Adrenal gland (tissue), 12 donors: ENCODE data around the gene EYS. TPM values are rescaled to one million over a fixed set of nuclear protein-coding genes. Genes with fewer than 3 reads are reported as not detected.
"Not testable (repeated sequence)": the region's sequence is repeated elsewhere in the genome, so short reads cannot be mapped to it uniquely, and the experiment has no call there.

ENCODE experiments used
- DNase-seq, 7 donors: peaks; one replicate each; pipeline ENCODE4 v3.0.0-alpha.2; 2019 to 2020
- H3K27ac ChIP-seq, 5 donors: fragments of 200-600 bp; sonication (generic) in 4 of 5; 1 replicate in 3 of 5; 2 replicates in 2 of 5; pipeline versions ENCODE4 v1.5.1 to v1.8.0; 2016 to 2020; ENCODE audit warnings: mild to moderate bottlenecking in 1 of 5
- H3K27me3 ChIP-seq: fragments of 200-600 bp; 2 replicates; pipeline ENCODE4 v1.8.0; 2021
- H3K36me3 ChIP-seq, 2 donors: fragments of 200-600 bp; replicated peaks in 1 of 2; 1 replicate in 1 of 2; 2 replicates in 1 of 2; pipeline versions ENCODE4 v1.5.1 to v1.8.0; 2018 to 2022
- H3K4me1 ChIP-seq, 2 donors: fragments of 200-600 bp; replicated peaks in 1 of 2; 1 replicate in 1 of 2; 2 replicates in 1 of 2; pipeline versions ENCODE4 v1.5.1 to v1.8.0; 2018 to 2021
- H3K4me3 ChIP-seq, 4 donors: fragments of 200-600 bp; sonication (generic) in 3 of 4; one replicate each; pipeline ENCODE4 v1.5.1; 2016 to 2018
- H3K9me3 ChIP-seq, 3 donors: fragments of 200-600 bp; sonication (generic) in 1 of 3; replicated peaks in 1 of 3; 1 replicate in 2 of 3; 2 replicates in 1 of 3; pipeline versions ENCODE4 v1.5.1 to v1.8.0; 2016 to 2021
- POLR2A ChIP-seq, 2 donors: fragments of 450-650 bp; IDR thresholded peaks; one replicate each; pipeline ENCODE4 v1.6.1; 2017; ENCODE audit warnings: antibody characterized with exemption in 2 of 2, mild to moderate bottlenecking in 2 of 2, moderate library complexity in 1 of 2
- WGBS, 4 donors: extraction: QIAGEN DNeasy Blood & Tissue Kit in 2 of 4; methylation state at CpG; one replicate each; pipeline versions ENCODE4 v1.1.5 to v1.1.7; 2013 to 2017; 5-methylcytosine and 5-hydroxymethylcytosine counted together
- intact Hi-C, 2 donors: fragments of 100-400 bp; cut with DNase I; formaldehyde crosslinking; loops; one replicate each; pipeline versions ENCODE4 v1.14.1 to v1.15.0; 2022 to 2023
- polyA plus RNA-seq, 3 donors: library from polyadenylated mRNA; stranded (reverse); fragments of 200-250 nt in 2 of 3; fragments of 350-450 nt in 1 of 3; fragmentation: Illumina TruSeq in 1 of 3; extraction: RNeasy Lipid Tissue Mini Kit (QIAGEN cat#74804) in 1 of 3; gene quantifications; one replicate each; pipeline ENCODE4 v1.2.3, GENCODE V29; 2013 to 2014
- total RNA-seq, 9 donors: library from RNA; depleted of rRNA in 4 of 9; stranded (reverse); fragments of >200 nt in 4 of 9; fragments of 120-200 nt in 1 of 9; fragmentation: NEBNext Ultra II Directional in 1 of 9; extraction: Animal tissue kit (Norgen Biotek cat#: 25700) in 1 of 9; gene quantifications; one replicate each; pipeline versions ENCODE4 v1.1.0 to v1.2.4, GENCODE V29; 2013 to 2023
- TF ChIP-seq, protein P1 (sequence below), 6 experiments: fragments of 450-650 bp in 4 of 6; fragments of 200-600 bp in 2 of 6; sonication (generic) in 1 of 6; IDR thresholded peaks; 1 replicate in 5 of 6; 2 replicates in 1 of 6; pipeline versions ENCODE4 v1.5.1 to v1.8.0; 2016 to 2021; ENCODE audit warnings: antibody characterized with exemption in 6 of 6, mild to moderate bottlenecking in 2 of 6, moderate library complexity in 1 of 6
- donor health status: healthy with polysubstance abuse.
- donor health status: Bipolar disorder and iron deficiency.
- donor health status: DM: yes; HTN: yes; CAD: no.
- donor health status: DM: no; HTN: no; CAD: no.
- donor health status: DM: no; HTN: no; CAD: no.
- donor health status: DM: yes; HTN: yes; CAD: no.

EYS gene
- total and polyA plus RNA-seq, 12 donors: 0.03 to 3.1 (median 0.18) TPM; not detected in 7

GRCh38 chr6:63804381-63804956, 1902.6 kb downstream of the EYS start:
- TF ChIP-seq POLR2A (IDR thresholded peaks at IDR 0.05): no peak
- TF ChIP-seq, protein P1, sequence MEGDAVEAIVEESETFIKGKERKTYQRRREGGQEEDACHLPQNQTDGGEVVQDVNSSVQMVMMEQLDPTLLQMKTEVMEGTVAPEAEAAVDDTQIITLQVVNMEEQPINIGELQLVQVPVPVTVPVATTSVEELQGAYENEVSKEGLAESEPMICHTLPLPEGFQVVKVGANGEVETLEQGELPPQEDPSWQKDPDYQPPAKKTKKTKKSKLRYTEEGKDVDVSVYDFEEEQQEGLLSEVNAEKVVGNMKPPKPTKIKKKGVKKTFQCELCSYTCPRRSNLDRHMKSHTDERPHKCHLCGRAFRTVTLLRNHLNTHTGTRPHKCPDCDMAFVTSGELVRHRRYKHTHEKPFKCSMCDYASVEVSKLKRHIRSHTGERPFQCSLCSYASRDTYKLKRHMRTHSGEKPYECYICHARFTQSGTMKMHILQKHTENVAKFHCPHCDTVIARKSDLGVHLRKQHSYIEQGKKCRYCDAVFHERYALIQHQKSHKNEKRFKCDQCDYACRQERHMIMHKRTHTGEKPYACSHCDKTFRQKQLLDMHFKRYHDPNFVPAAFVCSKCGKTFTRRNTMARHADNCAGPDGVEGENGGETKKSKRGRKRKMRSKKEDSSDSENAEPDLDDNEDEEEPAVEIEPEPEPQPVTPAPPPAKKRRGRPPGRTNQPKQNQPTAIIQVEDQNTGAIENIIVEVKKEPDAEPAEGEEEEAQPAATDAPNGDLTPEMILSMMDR (IDR thresholded peaks at IDR 0.05): no peak
- no peak overlapping the region for H3K27ac ChIP-seq
- H3K27me3 ChIP-seq: no peaks in the 10 kb centered on the region
- H3K36me3 ChIP-seq: no peaks in the 10 kb centered on the region
- no peaks in the 10 kb centered on the region for H3K9me3 ChIP-seq
- intact Hi-C loops: no loop called here
- H3K4me1 ChIP-seq: peaks cover 10 to 25% of the 10 kb centered on the region in 2 donors
- H3K4me3 ChIP-seq: no peak overlapping the region
- no peak for DNase-seq

DNA sequence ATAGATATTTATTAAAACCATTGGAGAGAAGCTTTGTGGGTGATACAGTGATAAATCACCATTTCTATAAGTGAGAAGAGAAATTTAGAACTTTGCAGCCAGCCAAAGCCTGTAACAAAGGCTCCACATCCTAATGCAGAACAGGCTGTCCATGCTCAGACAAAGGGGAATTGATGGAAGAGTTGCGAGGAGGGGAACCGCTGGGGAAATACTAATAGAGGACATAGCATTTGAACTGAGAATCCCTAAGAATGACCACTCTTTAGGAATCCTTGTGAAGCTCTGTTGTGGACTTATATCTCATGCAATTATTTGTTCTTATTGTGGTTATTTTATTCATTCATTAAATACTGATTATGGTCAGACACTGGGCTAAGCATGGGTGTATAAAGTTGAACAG, 1903.7 kb downstream of the EYS start:
- TF ChIP-seq, protein P1 (IDR thresholded peaks at IDR 0.05): no peak
- TF ChIP-seq POLR2A (IDR thresholded peaks at IDR 0.05): no peak
- no peaks in the 10 kb centered on the region for H3K27me3 ChIP-seq
- H3K9me3 ChIP-seq: no peaks in the 10 kb centered on the region
- intact Hi-C loops: no loop called here
- DNase-seq: no peak
- peaks cover 10 to 25% of the 10 kb centered on the region in 2 donors for H3K4me1 ChIP-seq
- H3K27ac ChIP-seq: no peak overlapping the region
- WGBS, 4 donors: 88 to 96% (median 94%) methylated on average over 2 of the region's 2 CpGs
- no peaks in the 10 kb centered on the region for H3K36me3 ChIP-seq
- H3K4me3 ChIP-seq: no peak overlapping the region

DNA sequence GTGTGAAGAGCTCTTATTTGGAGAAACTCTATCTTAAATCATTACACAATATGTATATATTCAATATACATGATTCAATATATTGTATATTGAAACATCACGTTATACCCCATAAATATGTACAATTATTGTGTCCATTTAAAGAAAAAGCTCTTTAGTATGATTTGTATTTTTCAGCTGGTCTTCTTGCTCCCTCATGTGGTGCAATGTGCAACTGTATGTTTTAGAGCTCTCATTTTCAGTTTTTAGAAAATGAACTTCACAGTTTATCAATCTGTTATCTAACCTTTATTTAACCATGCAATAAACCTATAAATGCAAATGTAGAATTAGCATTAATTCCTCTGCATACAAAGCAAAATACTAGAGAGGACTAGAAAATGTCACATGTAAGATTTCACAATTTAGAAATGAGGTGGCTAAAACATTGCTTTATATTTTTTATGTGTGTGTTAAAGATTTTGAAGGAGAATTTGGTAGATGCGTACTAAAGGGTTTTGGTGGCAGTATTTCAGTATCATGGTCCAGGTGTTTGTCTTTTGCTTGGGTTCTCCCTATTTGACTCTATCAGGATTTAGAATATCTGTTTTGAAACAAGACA, 1904.3 kb downstream of the EYS start:
- no peaks in the 10 kb centered on the region for H3K27me3 ChIP-seq
- H3K4me1 ChIP-seq: peaks cover 10 to 25% of the 10 kb centered on the region in 2 donors
- no peak for TF ChIP-seq POLR2A (IDR thresholded peaks at IDR 0.05)
- TF ChIP-seq, protein P1 (IDR thresholded peaks at IDR 0.05): peak; percentile 41 to 64 (median 56)
- H3K9me3 ChIP-seq: no peaks in the 10 kb centered on the region
- intact Hi-C loops: no loop called here
- H3K27ac ChIP-seq: no peak overlapping the region
- H3K4me3 ChIP-seq: no peak overlapping the region
- no peaks in the 10 kb centered on the region for H3K36me3 ChIP-seq
- 41 to 46% (median 45%) methylated on average over 2 of the region's 2 CpGs for WGBS, 4 donors
- no peak for DNase-seq

- H3K4me3 ChIP-seq, H3K9me3 ChIP-seq, H3K4me1 ChIP-seq, H3K27me3 ChIP-seq, intact Hi-C loops, H3K36me3 ChIP-seq, DNase-seq, H3K27ac ChIP-seq: not testable (repeated sequence)
- WGBS, 4 donors: 79 to 88% (median 83%) methylated on average over 7 of the region's 7 CpGs
Observed at GRCh38 chr6:63800386-63800785, 1906.6 kb downstream of the EYS start.

- Histone ChIP-seq H3K4me1 (no peaks in the 10 kb centered on the region), H3K9me3 (no peaks in the 10 kb centered on the region), H3K36me3 (no peaks in the 10 kb centered on the region), H3K27ac (no peak overlapping the region), H3K4me3 (no peak overlapping the region), H3K27me3 (no peaks in the 10 kb centered on the region)
- 68 to 80% (median 75%) methylated on average over 9 of the region's 9 CpGs for WGBS, 4 donors
- DNase-seq: no peak
- intact Hi-C loops: loop anchor here in 1 of 2 donors (10.0 kb wide), 1 partner anchor 455 kb away; no protein-coding TSS in a partner anchor
- TF ChIP-seq, protein P1 (IDR thresholded peaks at IDR 0.05): no peak
- TF ChIP-seq POLR2A (IDR thresholded peaks at IDR 0.05): no peak
Observed at GRCh38 chr6:63799813-63800212, 1907.2 kb downstream of the EYS start.
